Measurements from ENCODE around the gene CUX1.

Gene CUX1

DNA sequence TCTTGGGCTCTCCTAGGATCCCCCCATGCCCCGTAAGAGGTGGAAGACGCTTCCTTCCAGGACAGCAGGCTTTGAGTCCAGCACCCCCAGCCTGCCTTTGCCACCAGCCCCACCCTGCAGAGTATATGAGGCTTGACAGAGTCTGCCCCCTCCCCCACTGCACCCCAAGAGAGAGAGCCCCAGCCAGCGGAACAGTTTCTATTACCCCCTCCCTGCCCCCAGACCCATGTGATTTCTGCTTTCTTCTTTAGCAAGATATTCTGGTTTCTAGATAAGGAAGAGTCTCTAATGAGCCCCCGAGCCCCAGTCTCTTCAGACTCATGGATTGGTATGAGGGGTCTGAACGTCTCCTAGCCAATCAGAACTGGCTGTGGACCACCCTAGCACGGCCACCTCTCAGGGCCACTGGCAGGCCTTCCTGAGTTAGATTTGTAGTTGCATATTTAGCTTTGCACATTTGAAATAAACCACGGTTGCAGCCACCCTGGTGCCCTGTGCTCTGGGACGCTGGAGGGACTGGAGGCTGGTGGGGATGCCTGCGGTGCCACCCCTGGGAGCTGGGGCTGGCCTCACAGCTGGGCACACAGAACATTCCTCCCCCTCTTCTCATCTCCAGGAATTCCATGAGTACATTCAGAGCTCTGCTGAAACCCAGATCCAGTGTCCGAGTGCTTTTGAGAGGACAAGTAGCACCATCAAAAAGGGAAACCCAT, 466.2 kb downstream of the CUX1 start:
- no peak for DNase-seq

DNA sequence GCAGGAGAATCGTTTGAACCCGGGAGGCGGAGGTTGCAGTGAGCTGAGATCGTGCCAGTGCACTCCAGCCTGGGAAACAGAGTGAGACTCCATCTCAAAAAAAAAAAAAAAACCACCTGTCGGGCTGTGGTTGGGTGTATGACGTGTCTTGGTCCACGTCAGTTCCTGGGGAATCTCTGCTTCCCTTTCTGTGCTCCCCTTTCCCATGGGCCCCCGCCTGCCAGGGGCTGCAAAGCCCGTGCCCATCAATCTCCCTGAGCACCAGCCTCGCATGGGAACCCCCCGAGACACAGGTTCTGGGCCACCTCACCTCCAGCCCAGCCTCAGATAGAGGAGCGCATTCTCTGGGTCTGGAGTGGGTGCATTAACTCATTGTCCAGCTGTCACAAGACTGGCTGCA, 467.0 kb downstream of the CUX1 start:
- peak; percentile 33 for DNase-seq

DNA sequence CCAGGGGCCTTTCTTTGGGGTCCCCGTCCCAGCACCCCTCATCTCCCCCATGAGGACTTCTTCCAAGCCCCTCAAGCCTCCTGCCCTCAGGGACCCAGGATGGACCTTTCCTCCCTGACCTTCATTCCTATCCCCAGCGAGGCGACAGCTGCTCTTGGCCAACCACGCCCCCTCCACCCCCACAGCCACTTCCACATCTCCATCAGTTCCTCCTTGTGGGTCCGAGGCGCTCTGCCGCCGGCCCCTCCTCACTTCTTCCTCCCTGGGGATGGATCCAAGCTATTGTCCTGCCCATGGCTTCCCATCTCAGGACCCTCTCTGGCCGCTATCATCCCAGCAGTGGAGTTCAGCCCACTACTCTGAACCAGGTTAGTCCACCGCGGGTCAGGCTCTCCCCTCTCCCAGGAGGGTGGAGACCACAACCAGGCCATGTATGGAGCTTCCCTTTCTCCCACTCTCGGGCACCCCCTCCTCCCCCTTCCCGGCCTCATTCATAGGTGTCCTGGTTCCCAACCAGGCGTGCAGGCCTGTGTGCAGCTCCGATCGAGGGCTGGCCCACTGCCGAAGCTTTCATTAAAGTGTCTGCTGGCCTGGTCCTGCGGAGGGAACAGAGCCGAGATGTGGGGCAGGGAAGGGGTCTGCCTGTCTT, 467.6 kb downstream of the CUX1 start:
- no peak for DNase-seq

GRCh38 chr7:102285540-102286236, 468.3 kb downstream of the CUX1 start:
- DNase-seq = no peak

DNA sequence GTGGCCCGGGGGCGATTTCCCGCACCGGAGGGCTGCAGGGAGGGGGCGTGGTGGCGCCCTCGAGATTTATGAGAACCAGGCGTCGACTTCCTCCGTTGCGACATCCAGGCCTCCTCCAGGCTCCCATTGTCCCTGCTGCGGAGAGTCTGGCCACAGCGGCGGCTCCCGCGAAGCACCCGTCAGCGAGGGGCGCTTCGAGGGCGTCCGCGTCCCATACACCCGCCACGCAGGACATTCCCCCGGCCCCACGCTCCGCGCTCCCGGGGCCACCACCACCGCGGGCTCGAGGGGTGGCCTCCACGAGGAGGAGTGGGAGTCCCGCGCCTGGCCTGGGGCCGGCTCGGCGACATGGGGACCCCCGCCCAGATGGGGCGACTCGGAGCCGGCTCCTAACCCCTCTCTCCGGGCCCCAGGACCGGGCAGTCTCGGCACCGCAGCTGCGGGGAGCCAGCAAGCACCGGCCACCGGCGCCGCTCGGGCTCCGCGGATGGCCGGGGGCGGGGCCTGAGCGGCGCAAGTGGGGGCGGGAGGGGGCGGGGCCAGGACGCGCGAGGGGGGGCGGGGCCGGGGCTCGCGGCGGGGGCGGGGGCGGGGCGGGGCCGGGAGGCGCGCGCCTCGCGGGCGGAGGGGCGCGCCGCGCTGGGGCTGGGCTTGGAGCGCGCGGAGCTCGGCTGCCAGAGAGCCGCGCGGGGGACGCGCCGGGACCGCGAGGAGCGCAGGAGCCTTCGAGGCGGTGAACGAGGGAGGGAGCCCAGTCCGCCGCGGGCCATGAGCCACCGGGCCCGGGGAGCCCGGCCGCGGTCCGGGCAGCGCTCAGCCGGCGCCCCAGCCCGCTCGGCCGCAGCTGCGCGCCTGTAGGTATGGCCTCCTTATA, 469.0 kb downstream of the CUX1 start, which contains the start of gene SH2B2:
SH2B2 (plus strand) TSS at position 632 of the 874 bp plus-strand sequence. CDS start 13,683 bp downstream, outside the sequence.
- DNase-seq = peak; percentile 32

DNA sequence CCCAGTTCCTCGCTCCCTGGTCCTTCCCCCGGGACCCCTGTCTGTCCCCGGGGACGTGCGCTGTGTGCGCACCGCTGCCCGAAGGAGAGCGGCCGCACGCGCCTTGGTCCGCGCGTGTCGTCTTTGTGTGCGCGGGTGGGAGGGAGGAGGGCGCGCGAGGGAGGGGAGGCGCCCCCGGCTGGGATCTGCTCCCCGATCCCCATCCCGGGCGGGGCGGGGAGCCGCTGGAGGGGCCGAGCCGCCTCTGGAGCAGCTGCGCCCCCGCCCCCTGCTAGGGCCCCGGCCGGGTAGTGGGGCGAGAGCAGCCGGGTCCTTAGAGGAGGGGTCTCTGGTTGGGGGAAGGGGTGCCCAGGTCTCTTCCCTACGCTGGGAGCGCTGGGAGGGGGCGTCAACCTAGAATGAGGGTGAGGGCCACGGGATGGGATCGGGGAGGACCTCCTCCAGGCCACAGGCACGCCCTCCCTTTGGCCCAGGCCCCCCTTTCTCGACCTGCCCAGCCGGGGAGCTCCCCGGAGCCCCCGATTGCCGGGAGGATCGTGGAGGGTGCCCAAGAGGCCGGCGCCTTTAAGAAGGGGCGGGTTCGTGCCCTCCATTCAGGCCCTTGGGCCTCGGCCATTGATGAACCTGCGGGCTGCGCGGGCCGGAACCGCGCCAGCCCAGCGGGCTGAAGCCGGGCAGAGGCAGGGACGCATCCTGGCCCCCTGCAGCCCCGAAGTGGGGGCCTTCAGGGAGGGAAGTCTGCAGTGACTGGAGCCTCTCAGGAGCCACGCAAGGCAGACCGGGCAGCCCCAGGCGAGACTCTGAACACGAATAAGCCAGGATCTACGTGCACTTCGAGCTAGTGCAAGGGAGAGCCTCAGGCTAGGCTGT, 469.9 kb downstream of the CUX1 start:
- no peak for DNase-seq

DNA sequence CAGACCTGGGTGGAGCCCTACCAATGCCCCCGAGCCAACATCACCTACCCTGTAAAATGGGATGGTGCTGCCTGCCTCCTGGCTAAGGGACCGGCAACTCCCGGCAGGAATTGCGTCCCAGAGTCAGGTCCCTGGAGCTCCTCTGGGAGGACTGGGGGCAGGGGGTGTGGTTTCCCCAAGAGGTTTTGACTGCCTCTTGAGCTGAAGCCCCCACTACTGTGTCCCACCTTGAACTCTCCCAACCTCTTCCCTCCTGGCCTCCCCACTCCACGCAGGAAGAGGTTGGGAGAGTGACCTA, 470.5 kb downstream of the CUX1 start:
- DNase-seq = no peak

DNA sequence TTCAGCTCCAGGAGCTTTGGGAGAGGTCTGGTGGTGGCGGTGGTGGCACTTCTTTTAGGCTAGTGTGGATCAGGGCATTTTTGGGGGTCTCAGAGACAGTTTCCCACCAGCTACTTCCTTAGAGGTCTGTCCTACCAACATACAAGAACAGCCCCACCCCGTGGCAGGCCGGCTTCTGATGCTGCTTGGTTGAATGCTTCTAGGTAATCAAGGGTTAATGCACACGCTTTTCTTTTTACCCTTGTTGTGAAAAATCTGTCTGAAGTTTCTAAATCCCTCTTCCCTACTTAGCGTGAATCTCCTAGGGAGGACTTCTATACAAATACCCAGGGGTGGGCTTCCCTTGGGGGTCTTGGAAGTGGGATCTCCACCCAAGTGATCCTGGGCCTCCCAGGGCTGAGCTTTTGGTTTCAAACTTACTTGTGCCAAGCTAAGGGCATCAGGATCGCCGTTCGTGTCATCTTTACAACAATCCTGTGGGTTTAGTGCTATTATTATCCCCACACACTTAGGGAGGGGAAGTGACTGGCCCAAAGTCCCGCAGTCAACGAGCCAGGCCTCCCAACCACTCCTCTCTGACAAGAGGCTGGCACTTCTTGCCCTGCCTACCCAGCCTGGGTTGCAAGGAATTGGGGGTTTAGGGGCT, 471.0 kb downstream of the CUX1 start:
- DNase-seq = no peak

- DNase-seq = no peak
Measured at GRCh38 chr7:102289057-102289456, 471.6 kb downstream of the CUX1 start.

GRCh38 chr7:102291056-102291915, 473.9 kb downstream of the CUX1 start:
- DNase-seq = peak; percentile 15

DNA sequence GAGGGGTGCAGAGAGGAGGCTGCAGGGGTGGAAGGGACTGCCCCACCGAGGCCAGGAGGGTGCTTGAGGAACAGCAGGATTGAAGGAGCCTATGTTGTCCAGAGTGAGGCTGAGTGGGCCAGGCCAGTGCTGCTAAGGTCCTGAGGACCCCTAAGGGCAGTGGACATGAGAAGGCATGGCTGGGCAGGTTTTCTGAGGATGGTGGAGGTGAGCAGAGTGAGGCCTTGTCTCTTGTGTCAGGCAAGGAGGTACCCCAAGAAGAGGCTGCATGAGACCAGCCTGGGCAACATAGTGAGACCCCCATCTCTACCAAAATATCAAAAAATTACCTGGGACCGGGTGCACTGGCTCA, 474.5 kb downstream of the CUX1 start:
- DNase-seq = no peak

- DNase-seq = no peak
Measured at GRCh38 chr7:102292813-102293798, 475.7 kb downstream of the CUX1 start.

GRCh38 chr7:102294589-102294988, 477.2 kb downstream of the CUX1 start:
- no peak for DNase-seq

GRCh38 chr7:102295346-102296178, 478.1 kb downstream of the CUX1 start:
- no peak for DNase-seq

DNA sequence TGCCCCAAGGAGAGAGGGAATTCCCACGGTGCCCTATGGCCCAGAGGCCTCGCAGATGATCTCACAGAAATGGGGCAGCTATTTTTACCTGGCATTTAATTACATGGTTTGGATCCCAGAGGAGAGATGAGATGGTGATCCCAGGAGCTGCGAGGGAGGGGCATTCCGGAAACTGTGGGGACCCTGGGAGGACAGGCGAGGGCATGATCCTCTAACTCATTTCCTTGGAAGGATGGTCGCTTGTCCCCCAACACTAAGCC, 478.7 kb downstream of the CUX1 start:
- no peak for DNase-seq

GRCh38 chr7:102296514-102296913, 479.1 kb downstream of the CUX1 start:
- no peak for DNase-seq

DNA sequence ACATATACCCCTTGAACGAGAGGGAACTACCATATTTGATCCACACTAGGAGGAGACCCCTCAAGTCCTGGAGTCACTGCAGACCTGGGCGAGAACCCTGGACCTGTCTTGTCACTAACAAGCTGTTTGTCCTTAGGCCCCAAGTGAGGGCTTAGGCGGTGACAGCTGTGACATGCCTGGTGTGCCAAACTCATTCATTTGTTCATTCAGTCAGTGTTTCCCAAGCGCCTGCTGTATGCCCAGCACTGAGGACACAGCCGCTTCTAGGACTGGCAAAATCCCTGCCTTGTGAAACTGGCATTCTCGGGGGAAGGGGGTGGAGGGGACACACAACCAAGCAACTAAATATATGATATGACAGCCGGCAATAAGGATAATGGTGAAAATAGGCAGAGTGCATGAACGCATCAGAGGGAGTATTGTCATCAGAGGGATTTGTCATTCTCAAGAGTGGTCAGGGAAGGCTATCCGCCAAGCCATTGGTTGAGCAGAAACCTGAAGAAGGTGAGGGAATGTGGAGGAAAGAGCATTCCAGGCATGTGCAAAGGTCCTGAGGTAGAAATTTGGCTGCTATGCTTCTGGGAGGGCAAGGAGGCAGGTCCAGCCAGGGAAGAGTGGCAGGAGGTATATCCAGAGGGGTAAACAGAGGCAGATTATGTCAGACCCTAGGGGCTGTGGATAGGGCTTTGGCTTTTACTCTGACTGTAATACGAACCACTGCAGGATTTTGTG, 480.2 kb downstream of the CUX1 start:
- no peak for DNase-seq

GRCh38 chr7:102300643-102301221, 483.3 kb downstream of the CUX1 start:
- DNase-seq = no peak

Measured in T-helper 9 cell (primary cell).